Measurements from ENCODE around the gene ANGPTL4. TPM values are rescaled to one million over a fixed set of nuclear protein-coding genes. Genes with fewer than 3 reads are reported as not detected.
"Not testable (repeated sequence)": the region's sequence is repeated elsewhere in the genome, so short reads cannot be mapped to it uniquely, and the experiment has no call there.

ANGPTL4 gene
- total and polyA plus RNA-seq, 2 donors (not counting 1 experiment from before 2014, with no cell fraction given) = not detected

- no peaks in the 10 kb centered on the region for H3K4me1 Mint-ChIP-seq
- no peak for TF ChIP-seq CTCF (IDR thresholded peaks at IDR 0.05)
- no peak for TF ChIP-seq EZH2 (IDR thresholded peaks at IDR 0.05; ENCODE audit: borderline replicate concordance, insufficient read depth, low read depth, low read length, poor library complexity, severe bottlenecking)
- POLR2A ChIA-PET = no interaction called here
- DNase-seq (no peak), ATAC-seq (ENCODE audit: low read depth) (no peak)
- Histone ChIP-seq H3K79me2 (ENCODE audit: control insufficient read depth, insufficient read depth, low read length) (no peaks in the 10 kb centered on the region), H3K9me3 (ENCODE audit: control extremely low read depth in 1 of 3, control insufficient read depth in 2 of 3, insufficient read depth in 1 of 3, low read length in 2 of 3) (no peaks in the 10 kb centered on the region), H3K4me3 (ENCODE audit: control extremely low read depth in 1 of 5, extremely low read depth in 1 of 5, insufficient read depth in 1 of 5, low read depth in 2 of 5, low read length in 4 of 5) (no peak overlapping the region), H3K4me2 (replicated peaks; ENCODE audit: low read depth, low read length, poor library complexity, severe bottlenecking) (no peak overlapping the region), H4K20me1 (ENCODE audit: control insufficient read depth, insufficient read depth, low read length, poor library complexity, severe bottlenecking) (peaks cover 19% of the 10 kb centered on the region), H3K4me1 (ENCODE audit: control insufficient read depth in 2 of 2, insufficient read depth in 2 of 2, low read length in 2 of 2) (no peaks in the 10 kb centered on the region), H3K36me3 (replicated peaks in 1 of 2; ENCODE audit: control extremely low read depth in 1 of 2, control insufficient read depth in 1 of 2, extremely low read depth in 1 of 2, insufficient read depth in 2 of 2, low read length in 1 of 2) (peaks cover 0 to 33% of the 10 kb centered on the region in 2 experiments), H3K9ac (ENCODE audit: low read length) (no peak overlapping the region), H3K27ac (ENCODE audit: low read length in 2 of 2) (no peak overlapping the region), H3K27me3 (replicated peaks in 1 of 4; ENCODE audit: control extremely low read depth in 1 of 4, control insufficient read depth in 3 of 4, insufficient read depth in 4 of 4, low read length in 3 of 4) (no peaks in the 10 kb centered on the region), H2AFZ (ENCODE audit: insufficient read depth, low read depth, low read length, poor library complexity, severe bottlenecking) (no peak overlapping the region)
- no peak overlapping the region for H3K4me3 Mint-ChIP-seq
- H3K27me3 Mint-ChIP-seq = no peaks in the 10 kb centered on the region
- CTCF ChIA-PET = interaction anchor here (1.1 kb wide), 1 partner anchor 175 kb away, joined by 4 read pairs; no protein-coding TSS in a partner anchor
- H3K27ac Mint-ChIP-seq = no peak overlapping the region
- 97% methylated on average over 10 of the region's 18 CpGs for WGBS (ENCODE audit: insufficient coverage)
- intact Hi-C loops (cut with micrococcal nuclease) = no loop called here
- no peaks in the 10 kb centered on the region for H3K9me3 Mint-ChIP-seq (ENCODE audit: insufficient read depth)
These were observed 40.6 kb downstream of the ANGPTL4 start for GRCh38 chr19:8404391-8405151.

DNA sequence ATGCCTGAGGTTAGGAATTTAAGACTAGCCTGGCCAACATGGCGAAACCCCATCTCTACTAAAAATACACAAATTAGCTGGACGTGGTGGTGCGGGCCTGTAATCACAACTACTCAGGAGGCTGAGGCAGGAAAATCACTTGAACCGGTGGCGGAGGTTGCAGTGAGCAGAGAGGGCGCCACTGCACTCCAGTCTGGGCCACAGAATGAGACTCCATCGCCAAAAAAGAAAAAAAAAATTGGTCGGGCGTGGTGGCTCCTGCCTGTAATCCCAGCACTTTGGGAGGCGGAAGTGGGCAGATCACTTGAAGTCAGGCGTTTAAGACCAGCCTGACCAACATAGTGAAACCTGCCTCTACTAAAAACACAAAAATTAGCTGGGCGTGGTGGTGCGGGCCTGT, 46.8 kb downstream of the ANGPTL4 start:
- H2AFZ ChIP-seq (ENCODE audit: insufficient read depth, low read depth, low read length, poor library complexity, severe bottlenecking); H3K4me2 ChIP-seq (replicated peaks; ENCODE audit: low read depth, low read length, poor library complexity, severe bottlenecking); H3K9me3 Mint-ChIP-seq (ENCODE audit: insufficient read depth); H3K36me3 ChIP-seq (replicated peaks in 1 of 2; ENCODE audit: control extremely low read depth in 1 of 2, control insufficient read depth in 1 of 2, extremely low read depth in 1 of 2, insufficient read depth in 2 of 2, low read length in 1 of 2); H3K27ac ChIP-seq (ENCODE audit: low read length in 2 of 2); H3K27me3 Mint-ChIP-seq; H3K9me3 ChIP-seq (ENCODE audit: control extremely low read depth in 1 of 3, control insufficient read depth in 2 of 3, insufficient read depth in 1 of 3, low read length in 2 of 3); H3K27ac Mint-ChIP-seq; H3K9ac ChIP-seq (ENCODE audit: low read length); H3K4me1 ChIP-seq (ENCODE audit: control insufficient read depth in 2 of 2, insufficient read depth in 2 of 2, low read length in 2 of 2); H3K4me3 Mint-ChIP-seq; H3K4me3 ChIP-seq (ENCODE audit: control extremely low read depth in 1 of 5, extremely low read depth in 1 of 5, insufficient read depth in 1 of 5, low read depth in 2 of 5, low read length in 4 of 5); ATAC-seq (ENCODE audit: low read depth); H3K79me2 ChIP-seq (ENCODE audit: control insufficient read depth, insufficient read depth, low read length); intact Hi-C loops (cut with micrococcal nuclease); H4K20me1 ChIP-seq (ENCODE audit: control insufficient read depth, insufficient read depth, low read length, poor library complexity, severe bottlenecking); DNase-seq; H3K27me3 ChIP-seq (replicated peaks in 1 of 4; ENCODE audit: control extremely low read depth in 1 of 4, control insufficient read depth in 3 of 4, insufficient read depth in 4 of 4, low read length in 3 of 4): not testable (repeated sequence)
- ChIA-PET CTCF (interaction anchor here (5.5 kb wide), 1 partner anchor 168 kb away, joined by 49 read pairs; the partner anchor contains the start of gene MYO1F), POLR2A (interaction anchor here (0.6 to 1.8 kb wide), 2 partner anchors 20 to 51 kb away, joined by 3 to 14 read pairs; partner anchors contain the start of gene RAB11B)
- 88% methylated on average over 9 of the region's 13 CpGs for WGBS (ENCODE audit: insufficient coverage)
- H3K4me1 Mint-ChIP-seq = peaks cover 11% of the 10 kb centered on the region

All from B cell (primary cell).